ENCODE results near the gene GCFC2. TPM values are rescaled to one million over a fixed set of nuclear protein-coding genes. Genes with fewer than 3 reads are reported as not detected.

The GCFC2 gene
- total and polyA plus RNA-seq, 2 of the 13 experiments (the other 11 are each of a cell fraction or from before 2014, with no cell fraction given): 26.8 to 49.0 TPM

GRCh38 chr2:75680402-75680801 is 30.3 kb downstream of the GCFC2 start (continued):
- TF ChIP-seq CSRNP1 (CRISPR knock-in tag; IDR thresholded peaks at IDR 0.05): no peak

GRCh38 chr2:75679556-75679955 is 31.2 kb downstream of the GCFC2 start:
- no peaks in the 10 kb centered on the region for H3K27me3 ChIP-seq (ENCODE audit: control insufficient read depth in 1 of 2, insufficient read depth in 2 of 2, low read length in 2 of 2)
- no peak overlapping the region for H3K9ac ChIP-seq (ENCODE audit: insufficient read depth, low read depth, low read length)
- H2AFZ ChIP-seq (ENCODE audit: low read length): no peak overlapping the region
- in situ Hi-C loops (cut with HindIII; ENCODE audit: extremely low pct_ligation_motif_present, low pct_unique_long_range_greater_than_20kb): loop anchor here (5.0 kb wide), 1 partner anchor 42 kb away; no protein-coding TSS in a partner anchor
- peaks cover 13 to 43% of the 10 kb centered on the region in 2 experiments for H3K36me3 ChIP-seq (replicated peaks in 1 of 2; ENCODE audit: control insufficient read depth in 1 of 2, insufficient read depth in 2 of 2, low read length in 2 of 2)
- no TSS peak for BruUV-seq (replicated peaks)
- ChIA-PET CTCF (ENCODE audit: low intra/inter-chr PET ratio, low total read pairs) (interaction anchor here (3.9 kb wide), 1 partner anchor 39 kb away, joined by 71 read pairs; no protein-coding TSS in a partner anchor), POLR2A (no interaction called here)
- no peak overlapping the region for H3K4me3 ChIP-seq (replicated peaks in 1 of 3; ENCODE audit: insufficient read depth in 1 of 3, low read depth in 2 of 3, low read length in 3 of 3)
- H3K4me1 ChIP-seq (ENCODE audit: insufficient read depth, low read length): no peaks in the 10 kb centered on the region
- H3K27ac ChIP-seq (ENCODE audit: extremely low read length, insufficient read depth, low read length): no peak overlapping the region
- H4K20me1 ChIP-seq (ENCODE audit: insufficient read depth, low read length): no peaks in the 10 kb centered on the region
- H3K79me2 ChIP-seq (ENCODE audit: insufficient read depth, low read length): no peaks in the 10 kb centered on the region
- ATAC-seq (no peak), DNase-seq (ENCODE audit: low spot score) (no peak), FAIRE-seq (no peak)
- intact Hi-C loops (cut with micrococcal nuclease; ENCODE audit: unreplicated experiment): no loop called here
- no peak overlapping the region for H3K4me2 ChIP-seq (ENCODE audit: low read depth, low read length)
- no peaks in the 10 kb centered on the region for H3K9me3 ChIP-seq (ENCODE audit: low read length)
- 100% methylated on average over 1 of the region's 1 CpG for WGBS (ENCODE audit: low lambda C conversion rate)
- TF ChIP-seq ZNF772 (CRISPR knock-in tag; IDR thresholded peaks at IDR 0.05) (no peak), ZNF101 (CRISPR knock-in tag; IDR thresholded peaks at IDR 0.05; ENCODE audit: borderline replicate concordance, low read depth) (no peak), PCBP1 (IDR thresholded peaks at IDR 0.05; ENCODE audit: borderline replicate concordance, low read depth, low read length) (no peak), MTF1 (CRISPR knock-in tag; IDR thresholded peaks at IDR 0.05) (no peak), HNRNPLL (IDR thresholded peaks at IDR 0.05; ENCODE audit: low read depth, low read length, poor library complexity, severe bottlenecking) (no peak)
- TF ChIP-seq, protein P1, sequence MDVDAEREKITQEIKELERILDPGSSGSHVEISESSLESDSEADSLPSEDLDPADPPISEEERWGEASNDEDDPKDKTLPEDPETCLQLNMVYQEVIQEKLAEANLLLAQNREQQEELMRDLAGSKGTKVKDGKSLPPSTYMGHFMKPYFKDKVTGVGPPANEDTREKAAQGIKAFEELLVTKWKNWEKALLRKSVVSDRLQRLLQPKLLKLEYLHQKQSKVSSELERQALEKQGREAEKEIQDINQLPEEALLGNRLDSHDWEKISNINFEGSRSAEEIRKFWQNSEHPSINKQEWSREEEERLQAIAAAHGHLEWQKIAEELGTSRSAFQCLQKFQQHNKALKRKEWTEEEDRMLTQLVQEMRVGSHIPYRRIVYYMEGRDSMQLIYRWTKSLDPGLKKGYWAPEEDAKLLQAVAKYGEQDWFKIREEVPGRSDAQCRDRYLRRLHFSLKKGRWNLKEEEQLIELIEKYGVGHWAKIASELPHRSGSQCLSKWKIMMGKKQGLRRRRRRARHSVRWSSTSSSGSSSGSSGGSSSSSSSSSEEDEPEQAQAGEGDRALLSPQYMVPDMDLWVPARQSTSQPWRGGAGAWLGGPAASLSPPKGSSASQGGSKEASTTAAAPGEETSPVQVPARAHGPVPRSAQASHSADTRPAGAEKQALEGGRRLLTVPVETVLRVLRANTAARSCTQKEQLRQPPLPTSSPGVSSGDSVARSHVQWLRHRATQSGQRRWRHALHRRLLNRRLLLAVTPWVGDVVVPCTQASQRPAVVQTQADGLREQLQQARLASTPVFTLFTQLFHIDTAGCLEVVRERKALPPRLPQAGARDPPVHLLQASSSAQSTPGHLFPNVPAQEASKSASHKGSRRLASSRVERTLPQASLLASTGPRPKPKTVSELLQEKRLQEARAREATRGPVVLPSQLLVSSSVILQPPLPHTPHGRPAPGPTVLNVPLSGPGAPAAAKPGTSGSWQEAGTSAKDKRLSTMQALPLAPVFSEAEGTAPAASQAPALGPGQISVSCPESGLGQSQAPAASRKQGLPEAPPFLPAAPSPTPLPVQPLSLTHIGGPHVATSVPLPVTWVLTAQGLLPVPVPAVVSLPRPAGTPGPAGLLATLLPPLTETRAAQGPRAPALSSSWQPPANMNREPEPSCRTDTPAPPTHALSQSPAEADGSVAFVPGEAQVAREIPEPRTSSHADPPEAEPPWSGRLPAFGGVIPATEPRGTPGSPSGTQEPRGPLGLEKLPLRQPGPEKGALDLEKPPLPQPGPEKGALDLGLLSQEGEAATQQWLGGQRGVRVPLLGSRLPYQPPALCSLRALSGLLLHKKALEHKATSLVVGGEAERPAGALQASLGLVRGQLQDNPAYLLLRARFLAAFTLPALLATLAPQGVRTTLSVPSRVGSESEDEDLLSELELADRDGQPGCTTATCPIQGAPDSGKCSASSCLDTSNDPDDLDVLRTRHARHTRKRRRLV (CRISPR knock-in tag; IDR thresholded peaks at IDR 0.05): no peak
